GM21447 (cell line): Measurements from ENCODE around the gene ACP4.
"Not testable (repeated sequence)": the region's sequence is repeated elsewhere in the genome, so short reads cannot be mapped to it uniquely, and the experiment has no call there.

Experiments
- ATAC-seq: cut with Tn5 transposase; IDR thresholded peaks from one replicate; pipeline ENCODE4 v1.9.1; 2021; ENCODE audit not compliant: unreplicated experiment

ACP4 gene, protein sequence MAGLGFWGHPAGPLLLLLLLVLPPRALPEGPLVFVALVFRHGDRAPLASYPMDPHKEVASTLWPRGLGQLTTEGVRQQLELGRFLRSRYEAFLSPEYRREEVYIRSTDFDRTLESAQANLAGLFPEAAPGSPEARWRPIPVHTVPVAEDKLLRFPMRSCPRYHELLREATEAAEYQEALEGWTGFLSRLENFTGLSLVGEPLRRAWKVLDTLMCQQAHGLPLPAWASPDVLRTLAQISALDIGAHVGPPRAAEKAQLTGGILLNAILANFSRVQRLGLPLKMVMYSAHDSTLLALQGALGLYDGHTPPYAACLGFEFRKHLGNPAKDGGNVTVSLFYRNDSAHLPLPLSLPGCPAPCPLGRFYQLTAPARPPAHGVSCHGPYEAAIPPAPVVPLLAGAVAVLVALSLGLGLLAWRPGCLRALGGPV

DNA sequence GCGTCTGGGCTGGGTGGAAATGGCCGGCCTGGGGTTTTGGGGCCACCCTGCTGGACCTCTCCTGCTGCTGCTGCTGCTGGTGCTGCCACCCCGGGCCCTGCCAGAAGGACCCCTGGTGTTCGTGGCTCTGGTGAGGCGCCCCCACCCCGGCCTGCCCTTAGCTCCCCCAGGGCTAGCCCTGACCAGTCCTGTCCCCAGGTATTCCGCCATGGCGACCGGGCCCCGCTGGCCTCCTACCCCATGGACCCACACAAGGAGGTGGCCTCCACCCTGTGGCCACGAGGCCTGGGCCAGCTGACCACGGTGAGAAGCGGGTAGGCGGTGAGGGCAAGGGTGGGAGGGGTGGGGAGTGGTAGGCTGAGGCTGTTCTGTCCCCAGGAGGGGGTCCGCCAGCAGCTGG is at the start of gene ACP4:
ACP4 (plus strand) TSS at position 20 of the 400 bp plus-strand sequence; CDS start at position 20, 0 bp downstream.
- no peak for ATAC-seq

DNA sequence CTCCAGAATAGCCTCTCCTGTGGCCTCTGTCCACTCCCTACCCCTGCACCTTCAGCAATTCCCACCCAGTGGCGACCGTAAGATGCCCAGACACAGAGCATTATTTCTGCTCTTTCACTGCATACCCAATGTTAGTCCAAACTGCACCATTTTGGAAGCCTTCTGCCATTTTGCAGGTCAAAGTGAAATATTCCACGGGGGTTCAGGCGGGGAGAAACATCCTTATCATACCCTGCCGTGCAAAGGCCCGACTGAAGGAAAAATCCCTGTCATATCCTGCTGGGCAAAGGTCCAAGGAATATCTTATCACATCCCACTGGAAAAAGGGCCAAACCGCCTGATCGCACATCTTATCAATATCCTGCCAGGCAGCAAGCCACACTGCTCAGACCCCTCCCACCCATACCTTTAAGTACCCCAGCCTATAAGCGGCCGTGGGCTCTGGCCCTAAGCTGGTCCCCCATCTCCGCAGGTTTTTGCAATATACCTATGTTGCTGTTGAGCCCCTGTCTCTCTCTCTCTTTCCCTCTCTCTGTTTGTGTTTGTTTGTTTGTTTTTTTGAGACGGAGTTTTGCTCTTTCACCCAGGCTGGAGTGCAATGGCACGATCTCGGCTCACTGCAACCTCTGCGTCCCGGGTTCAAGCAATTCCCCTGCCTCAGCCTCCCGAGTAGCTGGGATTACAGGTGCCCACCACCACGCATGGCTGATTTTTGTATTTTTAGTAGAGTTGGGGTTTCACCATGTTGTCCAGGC is 48.9 kb upstream of the ACP4 start:
- no peak for ATAC-seq

DNA sequence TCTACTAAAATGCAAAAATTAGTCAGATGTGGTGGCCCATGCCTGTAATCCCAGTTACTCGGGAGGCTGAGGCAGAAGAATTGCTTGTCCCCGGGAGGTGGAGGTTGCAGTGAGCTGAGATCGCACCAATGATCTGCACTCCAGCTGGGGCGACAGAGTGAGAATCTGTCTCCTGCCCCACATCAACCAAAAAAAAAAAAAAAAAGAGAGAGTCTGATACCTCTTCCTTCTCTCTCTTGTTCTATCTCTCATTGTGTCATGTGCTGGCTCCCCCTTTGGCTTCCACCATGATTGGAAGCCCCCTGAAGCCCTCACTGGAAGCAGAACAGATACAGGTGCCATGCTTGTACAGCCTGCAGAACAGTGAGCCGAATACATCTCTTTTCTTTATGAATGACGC is 46.7 kb upstream of the ACP4 start:
- ATAC-seq: no peak

DNA sequence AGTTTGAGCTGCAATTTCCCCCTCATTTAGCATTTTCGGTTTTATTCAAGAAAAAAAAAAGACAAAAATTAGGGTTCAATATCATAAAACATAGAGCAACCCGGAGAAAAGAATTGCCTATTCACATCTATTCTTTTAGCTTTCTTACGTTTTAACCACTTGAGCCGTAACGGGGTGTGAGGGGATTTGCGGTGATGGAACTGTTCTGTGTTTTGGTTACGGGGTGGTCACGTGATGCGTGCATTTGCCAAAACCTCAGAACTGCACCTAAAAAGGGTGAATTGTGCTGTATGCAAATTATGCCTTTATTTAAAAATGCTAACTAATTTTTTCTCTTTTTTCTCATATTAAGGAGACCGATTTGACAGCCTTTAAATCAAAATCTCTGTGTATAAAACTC is 45.0 kb upstream of the ACP4 start:
- ATAC-seq: no peak

GRCh38 chr19:50747141-50747540 is 43.1 kb upstream of the ACP4 start:
- not testable (repeated sequence) for ATAC-seq

- ATAC-seq: no peak
Observed at GRCh38 chr19:50749490-50749889, 40.7 kb upstream of the ACP4 start.

- no peak for ATAC-seq
Observed at GRCh38 chr19:50750010-50750409, 40.2 kb upstream of the ACP4 start.

DNA sequence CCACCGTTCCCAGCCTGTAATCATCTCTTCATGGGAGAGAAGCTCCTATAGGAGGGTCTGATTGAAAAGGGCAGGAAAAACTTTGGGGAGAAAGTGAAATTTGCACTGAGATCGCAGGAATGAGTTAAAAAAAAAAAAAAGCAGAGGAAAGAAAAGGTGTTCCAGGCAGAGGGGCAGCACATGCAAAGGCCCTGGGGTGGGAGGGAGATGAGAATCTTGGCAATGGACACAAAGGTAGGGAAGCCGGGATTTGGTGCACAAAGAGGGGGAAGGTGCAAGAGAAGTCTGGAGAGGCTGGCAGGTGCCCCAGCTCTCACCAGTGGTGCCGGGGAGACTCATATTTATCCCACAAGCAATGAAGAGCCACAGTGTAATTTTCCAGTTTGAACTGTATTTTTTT is 36.3 kb upstream of the ACP4 start:
- no peak for ATAC-seq

GRCh38 chr19:50756244-50756643 is 34.0 kb upstream of the ACP4 start:
- ATAC-seq: not testable (repeated sequence)

GRCh38 chr19:50757624-50758023 is 32.6 kb upstream of the ACP4 start:
- ATAC-seq: not testable (repeated sequence)

DNA sequence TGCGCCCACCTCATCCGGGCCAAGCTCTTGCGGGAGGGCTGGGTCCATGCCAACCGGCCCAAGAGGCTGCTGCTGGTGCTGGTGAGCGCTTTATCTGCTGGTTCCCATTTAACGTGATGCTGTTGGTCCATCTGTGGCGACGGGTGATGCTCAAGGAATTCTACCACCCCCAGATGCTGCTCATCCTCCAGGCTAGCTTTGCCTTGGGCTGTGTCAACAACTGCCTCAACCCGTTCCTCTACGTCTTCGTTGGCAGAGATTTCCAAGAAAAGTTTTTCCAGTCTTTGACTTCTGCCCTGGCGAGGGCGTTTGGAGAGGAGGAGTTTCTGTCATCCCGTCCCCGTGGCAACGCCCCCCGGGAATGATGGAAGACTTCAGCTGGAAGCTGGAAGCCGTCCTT is 31.1 kb upstream of the ACP4 start:
- not testable (repeated sequence) for ATAC-seq

- no peak for ATAC-seq
Observed at GRCh38 chr19:50759886-50760285, 30.3 kb upstream of the ACP4 start.

DNA sequence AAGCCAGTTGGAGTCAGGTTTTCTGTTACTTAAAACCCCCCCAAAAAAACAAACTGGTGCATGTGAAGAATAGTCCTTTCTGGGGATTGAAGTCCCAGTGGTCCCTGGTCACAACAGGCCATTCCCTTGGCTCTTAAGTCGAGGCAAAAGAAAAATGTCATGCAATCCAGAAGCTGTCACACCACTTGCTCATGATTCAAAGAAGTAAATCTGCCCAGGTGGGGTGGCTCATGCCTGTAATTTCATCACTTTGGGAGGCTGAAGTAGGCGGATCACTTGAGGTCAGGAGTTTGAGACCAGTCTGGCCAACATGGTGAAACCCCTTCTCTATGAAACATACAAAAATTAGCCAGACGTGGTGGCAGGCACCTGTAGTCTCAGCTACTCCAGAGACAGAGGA is 28.7 kb upstream of the ACP4 start:
- ATAC-seq: not testable (repeated sequence)

GRCh38 chr19:50763521-50763920 is 26.7 kb upstream of the ACP4 start:
- ATAC-seq: not testable (repeated sequence)

DNA sequence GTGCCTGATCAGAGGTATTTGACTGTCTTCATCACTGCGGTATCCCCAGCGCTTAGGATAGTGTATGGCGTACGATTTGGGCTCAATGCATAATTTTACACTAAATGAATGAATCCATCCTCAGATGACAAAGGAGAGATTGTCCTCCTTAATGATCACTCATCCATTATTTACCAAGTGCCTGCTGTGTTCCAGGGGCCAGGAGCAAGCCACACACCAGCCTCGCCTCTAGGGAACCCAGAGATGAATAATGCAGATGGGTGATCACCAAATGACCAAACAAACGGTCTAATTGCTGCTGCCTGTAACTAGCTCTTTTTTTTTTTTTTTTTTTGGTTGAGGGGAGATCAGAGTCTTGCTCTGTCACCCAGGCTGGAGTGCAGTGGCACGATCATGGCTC is 25.8 kb upstream of the ACP4 start:
- ATAC-seq: no peak

- not testable (repeated sequence) for ATAC-seq
Observed at GRCh38 chr19:50766746-50767145, 23.5 kb upstream of the ACP4 start.

DNA sequence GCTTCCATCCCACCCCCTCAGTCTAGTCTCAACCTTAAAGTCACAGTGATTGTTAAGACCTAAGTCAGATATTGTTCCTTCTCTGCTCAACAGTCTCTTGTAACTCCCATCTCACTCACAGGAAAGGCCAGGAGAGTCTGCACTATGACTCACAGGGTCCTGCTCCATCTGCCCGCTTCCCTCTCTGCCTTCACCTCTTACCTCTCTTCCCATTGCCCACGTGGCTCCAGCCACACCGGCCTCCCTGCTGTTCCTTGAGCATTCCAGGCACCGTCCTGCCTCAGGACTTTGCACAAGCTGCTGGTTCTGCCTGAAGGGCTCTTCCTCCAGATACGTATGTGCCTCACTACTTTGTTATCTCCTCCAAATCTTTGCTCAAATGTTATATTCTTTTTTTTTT is 23.0 kb upstream of the ACP4 start:
- not testable (repeated sequence) for ATAC-seq

DNA sequence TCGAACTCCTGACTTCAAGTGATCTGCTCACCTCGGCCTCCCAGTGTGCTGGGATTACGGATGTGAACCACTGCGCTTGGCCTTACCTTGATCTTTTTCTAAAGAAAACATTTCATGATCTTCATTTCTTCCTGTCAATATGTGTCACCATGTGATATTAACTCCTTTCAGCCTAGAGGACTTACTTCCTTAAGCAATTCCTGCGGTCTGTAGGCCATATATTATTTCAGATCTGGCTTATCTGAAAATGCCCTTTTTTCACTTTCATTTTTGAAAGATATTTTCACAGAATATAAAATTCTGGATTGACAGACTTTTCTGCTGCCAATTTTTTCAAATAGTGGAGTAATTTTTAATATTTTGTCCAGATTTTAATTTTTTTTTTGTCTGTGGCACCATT is 21.9 kb upstream of the ACP4 start:
- no peak for ATAC-seq

DNA sequence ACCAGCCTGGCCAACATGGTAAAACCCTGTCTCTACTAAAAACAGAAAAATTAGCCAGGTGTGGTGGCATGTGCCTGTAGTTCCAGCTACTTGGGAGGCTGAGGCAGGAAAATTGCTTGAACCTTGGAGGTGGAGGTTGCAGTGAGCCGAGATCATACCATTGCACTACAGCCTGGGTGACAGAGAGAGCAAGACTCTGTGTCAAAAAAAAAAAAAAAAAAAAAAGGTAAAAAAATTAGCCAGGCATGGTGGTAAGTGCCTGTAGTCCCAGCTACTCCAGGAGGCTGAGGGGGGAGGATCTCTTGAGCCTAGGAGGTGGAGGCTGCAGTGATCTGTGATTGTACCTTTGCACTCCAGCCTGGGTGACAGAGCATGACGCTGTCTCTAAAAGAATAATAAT is 20.1 kb upstream of the ACP4 start, which contains the start of gene GPR32:
GPR32 (plus strand) TSS at position 301 of the 400 bp plus-strand sequence. CDS start 137 bp downstream, outside the sequence.
- ATAC-seq: not testable (repeated sequence)

- no peak for ATAC-seq
Observed at GRCh38 chr19:50770888-50771287, 19.3 kb upstream of the ACP4 start.

DNA sequence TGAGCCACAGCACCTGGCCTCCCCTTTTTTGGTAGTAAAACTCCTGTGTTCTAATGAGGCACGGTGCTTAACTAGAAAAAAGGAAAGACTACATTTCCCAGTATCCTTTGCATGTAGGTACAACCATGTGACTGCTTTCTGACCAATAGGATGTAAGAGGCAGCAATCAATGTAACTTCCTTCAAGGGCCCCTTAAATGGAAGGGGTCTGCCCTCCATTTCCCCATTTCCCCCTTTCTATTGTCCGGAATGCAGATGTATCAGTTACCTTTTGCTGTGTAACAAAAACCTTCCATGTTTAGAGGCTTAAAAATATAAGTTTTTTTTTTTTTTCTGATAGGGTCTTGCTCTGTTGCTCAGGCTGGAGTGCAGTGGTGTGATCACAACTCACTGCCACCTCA is 17.7 kb upstream of the ACP4 start:
- no peak for ATAC-seq

DNA sequence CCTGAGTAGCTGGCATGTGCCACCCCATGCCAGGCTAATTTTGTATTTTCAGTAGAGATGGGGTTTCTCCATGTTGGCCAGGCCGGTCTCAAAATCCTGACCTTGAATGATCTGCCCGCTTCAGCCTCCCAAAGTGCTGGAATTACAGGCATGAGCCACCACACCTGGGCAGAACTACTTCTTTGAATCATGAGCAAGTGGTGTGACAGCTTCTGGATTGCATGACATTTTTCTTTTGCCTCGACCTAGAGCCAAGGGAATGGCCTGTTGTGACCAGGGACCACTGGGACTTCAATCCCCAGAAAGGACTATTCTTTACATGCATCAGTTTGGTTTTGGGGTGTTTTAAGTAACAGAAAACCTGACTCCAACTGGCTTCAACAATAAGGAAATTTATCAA is 17.3 kb upstream of the ACP4 start:
- ATAC-seq: not testable (repeated sequence)
